ENCODE measurements around the gene ABTB2. TPM values are rescaled to one million over a fixed set of nuclear protein-coding genes. Genes with fewer than 3 reads are reported as not detected.

The ABTB2 gene
- total and polyA plus RNA-seq, 10 of the 15 experiments (the other 5 are each of a cell fraction or from before 2014, with no cell fraction given), result 0.13 to 2.1 (median 0.72) TPM

- Histone ChIP-seq H3K79me2 (ENCODE audit: control insufficient read depth, insufficient read depth, low read length) (peaks cover 39% of the 10 kb centered on the region), H2AFZ (ENCODE audit: control insufficient read depth, low read depth, low read length) (peak overlapping the region; percentile 83), H4K20me1 (ENCODE audit: control insufficient read depth, insufficient read depth) (no peaks in the 10 kb centered on the region), H3K4me2 (ENCODE audit: control insufficient read depth, insufficient read depth) (peak overlapping the region; percentile 77), H3K36me3 (ENCODE audit: control insufficient read depth in 2 of 2, insufficient read depth in 2 of 2, low read length in 1 of 2) (peaks cover 8 to 9% of the 10 kb centered on the region in 2 experiments), H3K27ac (ENCODE audit: control insufficient read depth, insufficient read depth) (peak overlapping the region; percentile 89), H3K4me3 (peak overlapping the region; percentile 95), H3K9me3 (replicated peaks; ENCODE audit: control insufficient read depth, insufficient read depth, low read length) (no peaks in the 10 kb centered on the region), H3K27me3 (replicated peaks in 1 of 2; ENCODE audit: control insufficient read depth in 2 of 2, insufficient read depth in 2 of 2, low read length in 1 of 2) (no peaks in the 10 kb centered on the region), H3K4me1 (ENCODE audit: control insufficient read depth, insufficient read depth, low read length) (peaks cover 15% of the 10 kb centered on the region), H3K9ac (ENCODE audit: control insufficient read depth, insufficient read depth, low read length) (peak overlapping the region; percentile 85)
- intact Hi-C loops (cut with micrococcal nuclease; ENCODE audit: unreplicated experiment) (loop anchor here (1.0 to 5.0 kb wide), 4 partner anchors 55 to 253 kb away; partner anchors contain the start of genes ABTB2 and CAPRIN1), in situ Hi-C loops (cut with MboI) (no loop called here)
- ChIA-PET POLR2A (interaction anchor here (0.6 to 2.0 kb wide), 6 partner anchors 21 to 59 kb away, joined by 3 to 14 read pairs (median 5); partner anchors contain the start of gene CAPRIN1), CTCF (interaction anchor here (0.7 to 2.1 kb wide), 14 partner anchors 10 to 421 kb away, joined by 3 to 9 read pairs (median 4); partner anchors contain the start of gene CAPRIN1), SMC1A (ENCODE audit: uncharacterized antibody, unreplicated experiment) (interaction anchor here (0.6 to 2.4 kb wide), 15 partner anchors 9 to 252 kb away, joined by 3 to 9 read pairs (median 4); partner anchors contain the start of gene ABTB2), RAD21 (ENCODE audit: unreplicated experiment) (interaction anchor here (0.6 to 2.6 kb wide), 8 partner anchors 39 to 259 kb away, joined by 3 to 8 read pairs (median 4); no protein-coding TSS in a partner anchor)
- BruUV-seq (replicated peaks), result TSS peak; percentile 50
- under 1% methylated on average over 17 of the region's 17 CpGs for WGBS (ENCODE audit: insufficient coverage, insufficient replicate concordance, low lambda C conversion rate, missing lambda C conversion rate)
- TF ChIP-seq, protein P1, sequence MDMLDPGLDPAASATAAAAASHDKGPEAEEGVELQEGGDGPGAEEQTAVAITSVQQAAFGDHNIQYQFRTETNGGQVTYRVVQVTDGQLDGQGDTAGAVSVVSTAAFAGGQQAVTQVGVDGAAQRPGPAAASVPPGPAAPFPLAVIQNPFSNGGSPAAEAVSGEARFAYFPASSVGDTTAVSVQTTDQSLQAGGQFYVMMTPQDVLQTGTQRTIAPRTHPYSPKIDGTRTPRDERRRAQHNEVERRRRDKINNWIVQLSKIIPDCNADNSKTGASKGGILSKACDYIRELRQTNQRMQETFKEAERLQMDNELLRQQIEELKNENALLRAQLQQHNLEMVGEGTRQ (IDR thresholded peaks at IDR 0.05; ENCODE audit: borderline replicate concordance, low read depth, low read length), result no peak
- no peak for TF ChIP-seq HDAC2 (IDR thresholded peaks at IDR 0.05)
- TF ChIP-seq BCL11A (IDR thresholded peaks at IDR 0.05; ENCODE audit: low read depth, low read length), result no peak
- TF ChIP-seq, protein P2, sequence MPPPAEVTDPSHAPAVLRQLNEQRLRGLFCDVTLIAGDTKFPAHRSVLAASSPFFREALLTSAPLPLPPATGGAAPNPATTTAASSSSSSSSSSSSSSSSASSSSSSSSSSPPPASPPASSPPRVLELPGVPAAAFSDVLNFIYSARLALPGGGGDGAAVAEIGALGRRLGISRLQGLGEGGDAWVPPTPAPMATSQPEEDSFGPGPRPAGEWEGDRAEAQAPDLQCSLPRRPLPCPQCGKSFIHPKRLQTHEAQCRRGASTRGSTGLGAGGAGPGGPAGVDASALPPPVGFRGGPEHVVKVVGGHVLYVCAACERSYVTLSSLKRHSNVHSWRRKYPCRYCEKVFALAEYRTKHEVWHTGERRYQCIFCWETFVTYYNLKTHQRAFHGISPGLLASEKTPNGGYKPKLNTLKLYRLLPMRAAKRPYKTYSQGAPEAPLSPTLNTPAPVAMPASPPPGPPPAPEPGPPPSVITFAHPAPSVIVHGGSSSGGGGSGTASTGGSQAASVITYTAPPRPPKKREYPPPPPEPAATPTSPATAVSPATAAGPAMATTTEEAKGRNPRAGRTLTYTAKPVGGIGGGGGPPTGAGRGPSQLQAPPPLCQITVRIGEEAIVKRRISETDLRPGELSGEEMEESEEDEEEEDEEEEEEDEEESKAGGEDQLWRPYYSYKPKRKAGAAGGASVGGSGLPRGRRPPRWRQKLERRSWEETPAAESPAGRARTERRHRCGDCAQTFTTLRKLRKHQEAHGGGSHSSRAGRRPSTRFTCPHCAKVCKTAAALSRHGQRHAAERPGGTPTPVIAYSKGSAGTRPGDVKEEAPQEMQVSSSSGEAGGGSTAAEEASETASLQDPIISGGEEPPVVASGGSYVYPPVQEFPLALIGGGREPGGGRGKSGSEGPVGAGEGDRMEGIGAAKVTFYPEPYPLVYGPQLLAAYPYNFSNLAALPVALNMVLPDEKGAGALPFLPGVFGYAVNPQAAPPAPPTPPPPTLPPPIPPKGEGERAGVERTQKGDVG (CRISPR knock-in tag; IDR thresholded peaks at IDR 0.05), result no peak
- no peak for TF ChIP-seq CBX3 (IDR thresholded peaks at IDR 0.05; ENCODE audit: borderline replicate concordance, low read depth)
- TF ChIP-seq, protein P3, sequence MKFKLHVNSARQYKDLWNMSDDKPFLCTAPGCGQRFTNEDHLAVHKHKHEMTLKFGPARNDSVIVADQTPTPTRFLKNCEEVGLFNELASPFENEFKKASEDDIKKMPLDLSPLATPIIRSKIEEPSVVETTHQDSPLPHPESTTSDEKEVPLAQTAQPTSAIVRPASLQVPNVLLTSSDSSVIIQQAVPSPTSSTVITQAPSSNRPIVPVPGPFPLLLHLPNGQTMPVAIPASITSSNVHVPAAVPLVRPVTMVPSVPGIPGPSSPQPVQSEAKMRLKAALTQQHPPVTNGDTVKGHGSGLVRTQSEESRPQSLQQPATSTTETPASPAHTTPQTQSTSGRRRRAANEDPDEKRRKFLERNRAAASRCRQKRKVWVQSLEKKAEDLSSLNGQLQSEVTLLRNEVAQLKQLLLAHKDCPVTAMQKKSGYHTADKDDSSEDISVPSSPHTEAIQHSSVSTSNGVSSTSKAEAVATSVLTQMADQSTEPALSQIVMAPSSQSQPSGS (IDR thresholded peaks at IDR 0.05; ENCODE audit: low read length), result no peak
- TF ChIP-seq NFXL1 (IDR thresholded peaks at IDR 0.05; ENCODE audit: borderline replicate concordance), result no peak
- TF ChIP-seq, protein P4, sequence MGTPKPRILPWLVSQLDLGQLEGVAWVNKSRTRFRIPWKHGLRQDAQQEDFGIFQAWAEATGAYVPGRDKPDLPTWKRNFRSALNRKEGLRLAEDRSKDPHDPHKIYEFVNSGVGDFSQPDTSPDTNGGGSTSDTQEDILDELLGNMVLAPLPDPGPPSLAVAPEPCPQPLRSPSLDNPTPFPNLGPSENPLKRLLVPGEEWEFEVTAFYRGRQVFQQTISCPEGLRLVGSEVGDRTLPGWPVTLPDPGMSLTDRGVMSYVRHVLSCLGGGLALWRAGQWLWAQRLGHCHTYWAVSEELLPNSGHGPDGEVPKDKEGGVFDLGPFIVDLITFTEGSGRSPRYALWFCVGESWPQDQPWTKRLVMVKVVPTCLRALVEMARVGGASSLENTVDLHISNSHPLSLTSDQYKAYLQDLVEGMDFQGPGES (IDR thresholded peaks at IDR 0.05), result no peak
- TF ChIP-seq, protein P5, sequence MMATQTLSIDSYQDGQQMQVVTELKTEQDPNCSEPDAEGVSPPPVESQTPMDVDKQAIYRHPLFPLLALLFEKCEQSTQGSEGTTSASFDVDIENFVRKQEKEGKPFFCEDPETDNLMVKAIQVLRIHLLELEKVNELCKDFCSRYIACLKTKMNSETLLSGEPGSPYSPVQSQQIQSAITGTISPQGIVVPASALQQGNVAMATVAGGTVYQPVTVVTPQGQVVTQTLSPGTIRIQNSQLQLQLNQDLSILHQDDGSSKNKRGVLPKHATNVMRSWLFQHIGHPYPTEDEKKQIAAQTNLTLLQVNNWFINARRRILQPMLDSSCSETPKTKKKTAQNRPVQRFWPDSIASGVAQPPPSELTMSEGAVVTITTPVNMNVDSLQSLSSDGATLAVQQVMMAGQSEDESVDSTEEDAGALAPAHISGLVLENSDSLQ (IDR thresholded peaks at IDR 0.05), result no peak
- TF ChIP-seq HDAC6 (IDR thresholded peaks at IDR 0.05; ENCODE audit: unreplicated experiment), result no peak
- no peak for TF ChIP-seq SREBF1 (IDR thresholded peaks at IDR 0.05; ENCODE audit: low read length)
- DNase-seq (ENCODE audit: low read depth, low spot score) (no peak), ATAC-seq (peak; percentile 13), FAIRE-seq (no peak)
Measured at GRCh38 chr11:34105957-34106504, 251.8 kb downstream of the ABTB2 start.
